IMR-90 (cell line): Measurements from ENCODE around the gene LAIR1. TPM values are rescaled to one million over a fixed set of nuclear protein-coding genes. Genes with fewer than 3 reads are reported as not detected.

Experiments used
- ATAC-seq: fragments of 200-7000 bp; cut with Tn5 transposase; 2 replicates; pipeline ENCODE4 v1.9.1; 2020; ENCODE audit warnings: low read depth, mild to moderate bottlenecking, moderate library complexity
- BruUV-seq: library from RNA; stranded (reverse); fragments of 400-500 nt; replicated peaks from 2 replicates; lab custom pipeline; 2021; lab: Mats Ljungman, UMichigan
- CTCF ChIA-PET: fragments of 300-600 bp; formaldehyde crosslinking; extraction: SDS; loops from one replicate; lab custom pipeline; 2021; ENCODE audit warnings: antibody characterized with exemption; lab: Yijun Ruan, JAX
- POLR2A ChIA-PET: fragments of 300-600 bp; sonication (Branson Sonifier 250); formaldehyde crosslinking; loops from one replicate; lab custom pipeline; 2022; ENCODE audit warnings: antibody characterized with exemption; ENCODE audit not compliant: unreplicated experiment; lab: Charles Lee
- DNase-seq: peaks from one replicate; pipeline ENCODE4 v3.0.0; 2013
- H2AFZ ChIP-seq: replicated peaks from 2 replicates; pipeline ENCODE3; 2013; ENCODE audit warnings: low read length, mild to moderate bottlenecking; ENCODE audit not compliant: poor library complexity
- H2AK5ac ChIP-seq: 2 replicates; pipeline ENCODE4 v1.6.1; 2013; ENCODE audit warnings: low read depth, low read length, inconsistent platforms
- H2AK9ac ChIP-seq: replicated peaks from 2 replicates; pipeline ENCODE3; 2013; ENCODE audit warnings: mild to moderate bottlenecking, low read depth, low read length, moderate library complexity; ENCODE audit not compliant: poor library complexity
- H2BK120ac ChIP-seq: 2 replicates; pipeline ENCODE4 v1.6.1; 2013; ENCODE audit warnings: low read depth, low read length, inconsistent platforms
- H2BK15ac ChIP-seq: 3 replicates; pipeline ENCODE4 v1.6.1; 2013; ENCODE audit warnings: low read depth, low read length, inconsistent platforms
- H2BK20ac ChIP-seq: 2 replicates; pipeline ENCODE4 v1.6.1; 2013; ENCODE audit warnings: low read depth, mild to moderate bottlenecking, inconsistent platforms, low read length, moderate library complexity
- H2BK5ac ChIP-seq: 2 replicates; pipeline ENCODE4 v1.6.1; 2013; ENCODE audit warnings: mild to moderate bottlenecking, low read depth, low read length, inconsistent platforms; ENCODE audit not compliant: poor library complexity, severe bottlenecking
- H3K14ac ChIP-seq: replicated peaks from 2 replicates; pipeline ENCODE4 v1.6.1; 2013; ENCODE audit warnings: low read depth, low read length, inconsistent platforms
- H3K18ac ChIP-seq: 2 replicates; pipeline ENCODE4 v1.6.1; 2013; ENCODE audit warnings: low read depth, low read length, control low read depth
- H3K23ac ChIP-seq: 2 replicates; pipeline ENCODE4 v1.6.1; 2013; ENCODE audit warnings: low read depth, low read length, inconsistent platforms
- H3K27ac ChIP-seq: 2 replicates; pipeline ENCODE4 v1.5.1; 2013; ENCODE audit warnings: mild to moderate bottlenecking, control low read depth, low read length; ENCODE audit not compliant: insufficient read depth
- H3K27me3 ChIP-seq: 2 replicates; pipeline ENCODE4 v1.6.1; 2013; ENCODE audit warnings: low read length; ENCODE audit not compliant: control insufficient read depth, insufficient read depth
- H3K36me3 ChIP-seq: 2 replicates; pipeline ENCODE4 v1.6.1; 2013; ENCODE audit warnings: low read length, mixed read lengths; ENCODE audit not compliant: control insufficient read depth, insufficient read depth
- H3K4ac ChIP-seq: 2 replicates; pipeline ENCODE4 v1.6.1; 2013; ENCODE audit warnings: low read depth, low read length, inconsistent platforms
- H3K4me1 ChIP-seq: 2 replicates; pipeline ENCODE4 v1.6.1; 2013; ENCODE audit warnings: low read length, mixed read lengths; ENCODE audit not compliant: control insufficient read depth, insufficient read depth
- H3K4me2 ChIP-seq: 2 replicates; pipeline ENCODE4 v1.6.1; 2013; ENCODE audit warnings: low read depth, mild to moderate bottlenecking, control low read depth, low read length, moderate library complexity
- H3K4me3 ChIP-seq: 2 replicates; pipeline ENCODE4 v1.5.1; 2013; ENCODE audit warnings: low read depth, mild to moderate bottlenecking, control low read depth, low read length, moderate library complexity; ENCODE audit not compliant: insufficient read depth
- H3K56ac ChIP-seq: 2 replicates; pipeline ENCODE4 v1.6.1; 2013; ENCODE audit warnings: low read length, inconsistent platforms; ENCODE audit not compliant: insufficient read depth; ENCODE audit errors: extremely low read depth
- H3K79me1 ChIP-seq, 2 experiments: 2 replicates each; pipeline ENCODE4 v1.6.1; 2013; ENCODE audit warnings: low read length in 2 of 2, inconsistent platforms in 1 of 2, low read depth in 1 of 2
- H3K9ac ChIP-seq: 2 replicates; pipeline ENCODE4 v1.6.1; 2013; ENCODE audit warnings: low read depth, low read length, control low read depth
- H3K9me1 ChIP-seq: 2 replicates; pipeline ENCODE4 v1.6.1; 2013; ENCODE audit warnings: low read length, inconsistent platforms; ENCODE audit not compliant: insufficient read depth
- H3K9me3 ChIP-seq: 2 replicates; pipeline ENCODE4 v1.6.1; 2013; ENCODE audit warnings: low read length; ENCODE audit not compliant: control insufficient read depth, insufficient read depth
- H4K20me1 ChIP-seq: 2 replicates; pipeline ENCODE4 v1.6.1; 2013; ENCODE audit warnings: low read length, inconsistent platforms; ENCODE audit not compliant: insufficient read depth
- H4K5ac ChIP-seq: 2 replicates; pipeline ENCODE4 v1.6.1; 2013; ENCODE audit warnings: mild to moderate bottlenecking, low read depth, low read length, control low read depth
- H4K8ac ChIP-seq, 2 experiments: 2 replicates each; pipeline ENCODE4 v1.6.1; 2013; ENCODE audit warnings: low read depth in 2 of 2, low read length in 2 of 2, control low read depth in 1 of 2, inconsistent platforms in 1 of 2
- H4K91ac ChIP-seq: 2 replicates; pipeline ENCODE4 v1.6.1; 2013; ENCODE audit warnings: low read depth, low read length, inconsistent platforms; ENCODE audit not compliant: insufficient read depth
- CEBPB ChIP-seq: IDR thresholded peaks from 2 replicates; pipeline ENCODE4 v1.6.1; 2012; ENCODE audit warnings: low read depth, low read length, improper control_type of control experiment
- MAFK ChIP-seq: IDR thresholded peaks from 2 replicates; pipeline ENCODE4 v1.6.1; 2012; ENCODE audit warnings: low read depth, low read length, improper control_type of control experiment
- MAZ ChIP-seq: IDR thresholded peaks from 2 replicates; pipeline ENCODE4 v1.6.1; 2012; ENCODE audit warnings: low read depth, mild to moderate bottlenecking, low read length, improper control_type of control experiment, moderate library complexity, borderline replicate concordance
- MXI1 ChIP-seq: IDR thresholded peaks from 2 replicates; pipeline ENCODE4 v1.6.1; 2012; ENCODE audit warnings: low read depth, mild to moderate bottlenecking, low read length, moderate library complexity, borderline replicate concordance
- NFE2L2 ChIP-seq: fragments of 150-350 bp; IDR thresholded peaks from 2 replicates; pipeline ENCODE4 v1.6.1; 2016; ENCODE audit warnings: low read depth, mild to moderate bottlenecking, low read length
- POLR2A ChIP-seq: IDR thresholded peaks from 2 replicates; pipeline ENCODE4 v1.6.1; 2012; ENCODE audit warnings: mild to moderate bottlenecking, low read depth, low read length
- RCOR1 ChIP-seq: IDR thresholded peaks from 2 replicates; pipeline ENCODE4 v1.6.1; 2012; ENCODE audit warnings: mild to moderate bottlenecking, low read length, improper control_type of control experiment; ENCODE audit not compliant: insufficient replicate concordance
- RFX5 ChIP-seq: IDR thresholded peaks from 2 replicates; pipeline ENCODE4 v1.8.0; 2012; ENCODE audit warnings: low read depth, mild to moderate bottlenecking, low read length, moderate library complexity
- WGBS, 2 experiments: methylation state at CpG; one replicate each; pipeline versions ENCODE4 v1.1.5 to v1.1.7; 2013; ENCODE audit warnings: missing lambda C conversion rate in 2 of 2; ENCODE audit not compliant: insufficient read length in 1 of 2; ENCODE audit errors: extremely low coverage in 2 of 2; 5-methylcytosine and 5-hydroxymethylcytosine counted together
- dilution Hi-C: fragments of 300-500 bp; cut with HindIII; formaldehyde crosslinking; loops from one replicate; pipeline ENCODE4 v1.14.3; 2018; ENCODE audit warnings: low sequenced_read_pairs; ENCODE audit not compliant: unreplicated experiment
- in situ Hi-C: fragments of 300-500 bp; cut with MboI; formaldehyde crosslinking; loops from 3 replicates; pipeline ENCODE4 v1.14.3; 2019; ENCODE audit warnings: low sequenced_read_pairs, inconsistent platforms, mixed read lengths
- intact Hi-C: fragments of 100-400 bp; cut with micrococcal nuclease; formaldehyde crosslinking; loops from 2 replicates; pipeline ENCODE4 v1.10.0; 2022
- polyA plus RNA-seq, 3 experiments: library from polyadenylated mRNA; depleted of rRNA; stranded (reverse); fragments of >200 nt; gene quantifications; 2 replicates each; pipeline ENCODE4 v1.2.3, GENCODE V29; 2012; ENCODE audit warnings: low replicate concordance in 1 of 3
- total RNA-seq: library from RNA; depleted of rRNA; stranded (reverse); fragments of >200 nt; gene quantifications from 2 replicates; pipeline ENCODE4 v1.2.3, GENCODE V29; 2012
- TF ChIP-seq, protein P1 (sequence below): fragments of 150-350 bp; IDR thresholded peaks from 2 replicates; pipeline ENCODE4 v1.6.1; 2016; ENCODE audit warnings: low read depth, mild to moderate bottlenecking, low read length, moderate library complexity, borderline replicate concordance
- TF ChIP-seq, protein P2 (sequence below): fragments of 150-350 bp; IDR thresholded peaks from 2 replicates; pipeline ENCODE4 v1.6.1; 2017; ENCODE audit warnings: mild to moderate bottlenecking, antibody characterized with exemption, low read length, low read depth

Gene LAIR1
- total and polyA plus RNA-seq, 2 of the 4 experiments (the other 2 are of a cell fraction): not detected

DNA sequence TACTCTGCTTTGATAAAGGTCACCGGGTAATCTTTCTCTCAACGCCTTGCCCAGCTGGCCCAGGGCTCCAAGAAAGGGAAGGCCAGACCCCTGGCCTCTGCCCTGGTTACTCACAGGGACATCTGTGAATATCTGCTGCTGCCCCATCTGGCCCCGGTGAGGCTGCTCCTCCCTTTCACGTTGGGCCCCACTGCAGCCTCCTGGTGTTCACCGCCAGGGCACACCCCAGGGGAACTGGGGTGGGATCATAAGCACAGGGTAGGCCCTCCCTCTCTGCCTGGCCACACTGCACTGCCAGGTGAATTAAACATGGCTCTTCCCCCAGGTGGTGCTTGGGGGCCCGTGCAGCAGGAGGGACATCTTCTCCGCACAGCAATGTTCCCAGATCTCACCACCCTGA, 12.7 kb downstream of the LAIR1 start:
- Histone ChIP-seq H3K9me3 (peaks cover 17% of the 10 kb centered on the region; the same call in 1 of the 2 replicates), H2AK9ac (no peak overlapping the region), H3K36me3 (no peaks in the 10 kb centered on the region), H3K23ac (no peak overlapping the region), H3K27me3 (no peaks in the 10 kb centered on the region), H2BK5ac (no peak overlapping the region), H3K4me1 (no peaks in the 10 kb centered on the region), H3K56ac (no peak overlapping the region), H2BK120ac (no peak overlapping the region), H3K79me1 (no peaks in the 10 kb centered on the region), H2BK15ac (no peak overlapping the region), H2AK5ac (no peak overlapping the region), H3K4ac (no peak overlapping the region), H4K91ac (no peak overlapping the region), H4K5ac (no peak overlapping the region), H3K18ac (no peak overlapping the region), H3K4me2 (no peak overlapping the region), H4K20me1 (no peaks in the 10 kb centered on the region), H3K27ac (no peak overlapping the region), H3K14ac (no peak overlapping the region), H3K9ac (no peak overlapping the region), H3K4me3 (no peak overlapping the region), H2AFZ (no peak overlapping the region), H4K8ac (no peak overlapping the region), H2BK20ac (no peak overlapping the region), H3K9me1 (no peaks in the 10 kb centered on the region)
- CTCF ChIA-PET: no interaction called here
- no peak for DNase-seq
- 57% methylated on average over 5 of the region's 7 CpGs; no CpG with 5 or more reads in 1 of the 2 experiments for WGBS, 2 experiments
- intact Hi-C loops: no loop called here
- no peak for ATAC-seq
- in situ Hi-C loops: no loop called here
- no TSS peak for BruUV-seq
- no peak for TF ChIP-seq POLR2A
- TF ChIP-seq CEBPB: no peak
- TF ChIP-seq, protein P1, sequence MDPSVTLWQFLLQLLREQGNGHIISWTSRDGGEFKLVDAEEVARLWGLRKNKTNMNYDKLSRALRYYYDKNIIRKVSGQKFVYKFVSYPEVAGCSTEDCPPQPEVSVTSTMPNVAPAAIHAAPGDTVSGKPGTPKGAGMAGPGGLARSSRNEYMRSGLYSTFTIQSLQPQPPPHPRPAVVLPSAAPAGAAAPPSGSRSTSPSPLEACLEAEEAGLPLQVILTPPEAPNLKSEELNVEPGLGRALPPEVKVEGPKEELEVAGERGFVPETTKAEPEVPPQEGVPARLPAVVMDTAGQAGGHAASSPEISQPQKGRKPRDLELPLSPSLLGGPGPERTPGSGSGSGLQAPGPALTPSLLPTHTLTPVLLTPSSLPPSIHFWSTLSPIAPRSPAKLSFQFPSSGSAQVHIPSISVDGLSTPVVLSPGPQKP: no peak
- no peak for TF ChIP-seq RFX5
- no peak for TF ChIP-seq MAFK
- TF ChIP-seq MXI1: no peak
- TF ChIP-seq RCOR1: no peak
- no peak for TF ChIP-seq NFE2L2
- TF ChIP-seq MAZ: no peak
- TF ChIP-seq, protein P2, sequence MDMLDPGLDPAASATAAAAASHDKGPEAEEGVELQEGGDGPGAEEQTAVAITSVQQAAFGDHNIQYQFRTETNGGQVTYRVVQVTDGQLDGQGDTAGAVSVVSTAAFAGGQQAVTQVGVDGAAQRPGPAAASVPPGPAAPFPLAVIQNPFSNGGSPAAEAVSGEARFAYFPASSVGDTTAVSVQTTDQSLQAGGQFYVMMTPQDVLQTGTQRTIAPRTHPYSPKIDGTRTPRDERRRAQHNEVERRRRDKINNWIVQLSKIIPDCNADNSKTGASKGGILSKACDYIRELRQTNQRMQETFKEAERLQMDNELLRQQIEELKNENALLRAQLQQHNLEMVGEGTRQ: no peak
- dilution Hi-C loops: no loop called here
- POLR2A ChIA-PET: no interaction called here
